ENCODE results near the gene GCN1. TPM values are rescaled to one million over a fixed set of nuclear protein-coding genes. Genes with fewer than 3 reads are reported as not detected.

The GCN1 gene
- total and polyA plus RNA-seq, 2 donors (not counting 3 experiments of a cell fraction or from before 2014, with no cell fraction given), result 30.1 to 101 TPM

GRCh38 chr12:120206228-120206627 lies 11.7 kb upstream of the GCN1 start:
- Histone ChIP-seq H3K27ac (ENCODE audit: insufficient read depth, low read depth, low read length) (no peak overlapping the region), H4K20me1 (replicated peaks; ENCODE audit: control insufficient read depth, extremely low read depth, insufficient read depth, low read length) (no peaks in the 10 kb centered on the region), H3K4me2 (ENCODE audit: insufficient read depth, low read length) (no peak overlapping the region), H3K9ac (replicated peaks; ENCODE audit: extremely low read depth, insufficient read depth, low read length) (no peak overlapping the region), H3K27me3 (ENCODE audit: control insufficient read depth in 2 of 2, insufficient read depth in 2 of 2, low read length in 2 of 2) (no peaks in the 10 kb centered on the region), H3K4me3 (replicated peaks in 1 of 3; ENCODE audit: insufficient read depth in 1 of 3, low read depth in 1 of 3, low read length in 3 of 3) (no peak overlapping the region), H3K9me1 (replicated peaks; ENCODE audit: control insufficient read depth, extremely low read depth, insufficient read depth, low read length) (no peaks in the 10 kb centered on the region), H3K4me1 (ENCODE audit: control insufficient read depth, extremely low read depth, insufficient read depth, low read length) (peaks cover 5% of the 10 kb centered on the region), H2AFZ (ENCODE audit: low read depth, low read length) (no peak overlapping the region), H3K36me3 (ENCODE audit: control insufficient read depth in 2 of 2, extremely low read depth in 1 of 2, insufficient read depth in 2 of 2, low read length in 2 of 2) (peaks cover 0 to 13% of the 10 kb centered on the region in 2 experiments), H3K9me3 (replicated peaks; ENCODE audit: control insufficient read depth, insufficient read depth, low read length) (no peaks in the 10 kb centered on the region), H3K79me2 (ENCODE audit: control insufficient read depth, insufficient read depth, low read length) (no peaks in the 10 kb centered on the region)
- no peak for DNase-seq (ENCODE audit: low read depth, low spot score)
- intact Hi-C loops (cut with micrococcal nuclease) (no loop called here), dilution Hi-C loops (cut with MboI; ENCODE audit: extremely low pct_ligation_motif_present, low sequenced_read_pairs) (no loop called here)
- ChIA-PET CTCF (no interaction called here), POLR2A (interaction anchor here (2.0 kb wide), 1 partner anchor 85 kb away, joined by 5 read pairs; the partner anchor contains the start of gene RNU4-2)
- FAIRE-seq, result no peak
- TF ChIP-seq FOS (IDR thresholded peaks at IDR 0.05; ENCODE audit: borderline replicate concordance, insufficient read depth, low read length) (no peak), MYC (IDR thresholded peaks at IDR 0.05; ENCODE audit: low read depth, low read length) (no peak), POLR2A (IDR thresholded peaks at IDR 0.05; ENCODE audit: low read depth, low read length) (no peak), GATA2 (IDR thresholded peaks at IDR 0.05; ENCODE audit: insufficient read depth, insufficient read length, low read depth, low read length) (no peak), CTCF (IDR thresholded peaks at IDR 0.05; ENCODE audit: extremely low read depth in 1 of 2, insufficient read depth in 1 of 2, low read depth in 1 of 2, low read length in 2 of 2) (no peak), JUN (IDR thresholded peaks at IDR 0.05; ENCODE audit: borderline replicate concordance, insufficient read depth, insufficient read length, low read depth) (no peak), POLR2AphosphoS5 (IDR thresholded peaks at IDR 0.05; ENCODE audit: insufficient read depth, low read depth, low read length) (no peak)
- no TSS peak for BruUV-seq (replicated peaks)

All from endothelial cell of umbilical vein (primary cell).